ENCODE results near the gene HUWE1. TPM values are rescaled to one million over a fixed set of nuclear protein-coding genes. Genes with fewer than 3 reads are reported as not detected.
A peak's percentile ranks its signal among the peaks of the same experiment; 100 is the strongest.

The HUWE1 gene
- total RNA-seq, 6 experiments from 2014 or later: 68.0 to 93.5 (median 84.0) TPM

- no peak for DNase-seq
- TF ChIP-seq POLR2A (IDR thresholded peaks at IDR 0.05) (no peak), CTCF (IDR thresholded peaks at IDR 0.05) (no peak)
- no peak for ATAC-seq
- Histone ChIP-seq H3K36me3 (no peaks in the 10 kb centered on the region), H3K4me1 (no peaks in the 10 kb centered on the region), H3K4me3 (no peak overlapping the region), H3K9me3 (no peaks in the 10 kb centered on the region), H3K27me3 (no peaks in the 10 kb centered on the region), H3K27ac (no peak overlapping the region)
- 66% methylated on average over 3 of the region's 4 CpGs for WGBS (ENCODE audit: insufficient coverage, low coverage, low lambda C conversion rate, missing lambda C conversion rate)
- intact Hi-C loops (cut with DNase I): no loop called here
Observed at GRCh38 chrX:53716328-53717088, 30.0 kb upstream of the HUWE1 start.

GRCh38 chrX:53715346-53715924 is 28.9 kb upstream of the HUWE1 start:
- DNase-seq (no peak), ATAC-seq (no peak)
- Histone ChIP-seq H3K27ac (no peak overlapping the region), H3K36me3 (no peaks in the 10 kb centered on the region), H3K4me1 (no peaks in the 10 kb centered on the region), H3K27me3 (no peaks in the 10 kb centered on the region), H3K4me3 (no peak overlapping the region), H3K9me3 (no peaks in the 10 kb centered on the region)
- TF ChIP-seq POLR2A (IDR thresholded peaks at IDR 0.05) (no peak), CTCF (IDR thresholded peaks at IDR 0.05) (no peak)
- intact Hi-C loops (cut with DNase I): no loop called here
- 61% methylated on average over 2 of the region's 3 CpGs for WGBS (ENCODE audit: insufficient coverage, low coverage, low lambda C conversion rate, missing lambda C conversion rate)

- DNase-seq: no peak
- peak; percentile 28 to 72 (median 53) for ATAC-seq
- TF ChIP-seq CTCF (IDR thresholded peaks at IDR 0.05): no peak
- TF ChIP-seq POLR2A (IDR thresholded peaks at IDR 0.05): no peak
- no peak overlapping the region for H3K4me3 ChIP-seq
- 28% methylated on average over 4 of the region's 4 CpGs for WGBS (ENCODE audit: insufficient coverage, low coverage, low lambda C conversion rate, missing lambda C conversion rate)
- intact Hi-C loops (cut with DNase I): no loop called here
- no peaks in the 10 kb centered on the region for H3K27me3 ChIP-seq
- no peaks in the 10 kb centered on the region for H3K36me3 ChIP-seq
- no peaks in the 10 kb centered on the region for H3K9me3 ChIP-seq
- H3K4me1 ChIP-seq: no peaks in the 10 kb centered on the region
- no peak overlapping the region for H3K27ac ChIP-seq
Observed at GRCh38 chrX:53714580-53715345, 28.2 kb upstream of the HUWE1 start.

GRCh38 chrX:53713987-53714579 is 27.6 kb upstream of the HUWE1 start:
- Histone ChIP-seq H3K27me3 (no peaks in the 10 kb centered on the region), H3K27ac (no peak overlapping the region), H3K36me3 (no peaks in the 10 kb centered on the region), H3K4me1 (no peaks in the 10 kb centered on the region), H3K4me3 (no peak overlapping the region), H3K9me3 (no peaks in the 10 kb centered on the region)
- WGBS (ENCODE audit: insufficient coverage, low coverage, low lambda C conversion rate, missing lambda C conversion rate): 53% methylated on average over 6 of the region's 6 CpGs
- intact Hi-C loops (cut with DNase I): no loop called here
- TF ChIP-seq CTCF (IDR thresholded peaks at IDR 0.05): no peak
- TF ChIP-seq POLR2A (IDR thresholded peaks at IDR 0.05): no peak
- ATAC-seq: no peak
- DNase-seq: no peak
